NK-92 treated with Interleukin-12 subunit alpha and Interleukin-12 subunit beta, amount 100 ng/mL, for 24 hours (cell line): ENCODE measurements around the gene WNK3.
"Not testable (repeated sequence)": the region's sequence is repeated elsewhere in the genome, so short reads cannot be mapped to it uniquely, and the experiment has no call there.

ENCODE experiments used
- DNase-seq: peaks from one replicate; lab custom pipeline; 2025; lab: John Stamatoyannopoulos, UW

Gene WNK3

GRCh38 chrX:54357414-54358377 lies at the start of gene WNK3:
TSS of gene WNK3 (minus strand) at chrX:54358046.
- DNase-seq: no peak

- no peak for DNase-seq
Observed at GRCh38 chrX:54407266-54407665, 49.4 kb upstream of the WNK3 start.

GRCh38 chrX:54397113-54397512 lies 39.3 kb upstream of the WNK3 start:
- DNase-seq: no peak

GRCh38 chrX:54386314-54386713 lies 28.5 kb upstream of the WNK3 start:
- DNase-seq: no peak

GRCh38 chrX:54384661-54385060 lies 26.8 kb upstream of the WNK3 start:
- not testable (repeated sequence) for DNase-seq

- DNase-seq: no peak
Observed at GRCh38 chrX:54359408-54359807, 1.6 kb upstream of the WNK3 start.

- no peak for DNase-seq
Observed at GRCh38 chrX:54358424-54359211, 772 bp upstream of the WNK3 start.

GRCh38 chrX:54352677-54353076 lies 5.2 kb downstream of the WNK3 start:
- DNase-seq: no peak

GRCh38 chrX:54337383-54337782 lies 20.5 kb downstream of the WNK3 start:
- DNase-seq: not testable (repeated sequence)

GRCh38 chrX:54325077-54325476 lies 32.8 kb downstream of the WNK3 start:
- DNase-seq: no peak

GRCh38 chrX:54320067-54320466 lies 37.8 kb downstream of the WNK3 start:
- no peak for DNase-seq

- DNase-seq: no peak
Observed at GRCh38 chrX:54306379-54306778, 51.5 kb downstream of the WNK3 start.

GRCh38 chrX:54301516-54301915 lies 56.3 kb downstream of the WNK3 start:
- DNase-seq: no peak

- no peak for DNase-seq
Observed at GRCh38 chrX:54294306-54294705, 63.5 kb downstream of the WNK3 start.

- no peak for DNase-seq
Observed at GRCh38 chrX:54292755-54293154, 65.1 kb downstream of the WNK3 start.

- DNase-seq: no peak
Observed at GRCh38 chrX:54291758-54292157, 66.1 kb downstream of the WNK3 start.

GRCh38 chrX:54288968-54289367 lies 68.9 kb downstream of the WNK3 start:
- DNase-seq: no peak

- no peak for DNase-seq
Observed at GRCh38 chrX:54288277-54288676, 69.6 kb downstream of the WNK3 start.

- no peak for DNase-seq
Observed at GRCh38 chrX:54281676-54282075, 76.2 kb downstream of the WNK3 start.

- DNase-seq: no peak
Observed at GRCh38 chrX:54280466-54280865, 77.4 kb downstream of the WNK3 start.

GRCh38 chrX:54271664-54272063 lies 86.2 kb downstream of the WNK3 start:
- no peak for DNase-seq

GRCh38 chrX:54248309-54248708 lies 109.5 kb downstream of the WNK3 start:
- no peak for DNase-seq

GRCh38 chrX:54246866-54247265 lies 111.0 kb downstream of the WNK3 start:
- DNase-seq: no peak
